ENCODE results near the gene ASTN1.
A peak's percentile ranks its signal among the peaks of the same experiment; 100 is the strongest.

Gene ASTN1

DNA sequence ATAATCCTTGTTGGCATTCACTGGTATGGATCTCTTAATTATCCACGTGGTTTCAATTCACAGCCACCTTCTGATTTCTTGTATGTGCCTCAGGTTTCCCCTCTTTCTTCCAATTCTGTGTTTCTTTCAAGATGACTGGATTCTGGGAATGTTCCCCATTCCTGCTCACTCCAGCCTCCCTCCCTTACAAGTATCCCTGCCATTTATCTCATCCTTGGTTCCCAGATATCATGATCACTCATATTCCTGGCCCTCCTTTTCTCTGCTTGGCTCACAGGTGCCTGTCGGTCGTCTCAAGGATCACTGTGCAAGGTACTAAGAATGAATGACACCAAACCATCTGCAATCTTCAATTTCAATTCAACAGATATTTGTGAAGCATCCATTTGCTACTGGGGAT lies 279.2 kb downstream of the ASTN1 start:
- DNase-seq (ENCODE audit: low spot score in 2 of 2): no peak
- in situ Hi-C loops (cut with MboI; ENCODE audit: low sequenced_read_pairs): loop anchor here (25.0 kb wide), 2 partner anchors 498 to 902 kb away; no protein-coding TSS in a partner anchor
- Histone ChIP-seq H3K4me1 (no peaks in the 10 kb centered on the region), H3K36me3 (replicated peaks) (no peaks in the 10 kb centered on the region), H3K27me3 (ENCODE audit: low read depth) (no peaks in the 10 kb centered on the region), H3K4me3 (no peak overlapping the region), H3K9me3 (no peaks in the 10 kb centered on the region)

DNA sequence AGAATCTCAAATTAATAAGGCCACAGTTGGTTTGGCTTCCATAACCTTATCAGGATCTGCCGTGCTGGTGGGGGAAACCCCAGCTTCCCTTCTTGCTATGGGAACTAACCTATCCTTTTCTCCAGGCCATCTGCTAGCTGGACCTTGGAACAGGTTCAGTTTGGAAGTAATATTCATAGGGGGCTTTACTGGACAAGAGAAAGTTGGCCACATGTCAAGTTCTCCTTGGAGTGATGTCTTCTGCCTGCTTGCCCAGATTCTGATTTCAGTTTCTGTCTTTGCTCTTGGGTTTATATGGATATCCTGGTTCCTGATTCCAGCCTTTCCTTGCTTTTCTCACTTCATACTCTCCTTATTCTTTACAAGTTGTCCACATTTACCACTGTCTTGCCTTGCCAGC lies 279.6 kb downstream of the ASTN1 start:
- Histone ChIP-seq H3K4me3 (no peak overlapping the region), H3K27me3 (ENCODE audit: low read depth) (no peaks in the 10 kb centered on the region), H3K36me3 (replicated peaks) (no peaks in the 10 kb centered on the region), H3K4me1 (no peaks in the 10 kb centered on the region), H3K9me3 (no peaks in the 10 kb centered on the region)
- in situ Hi-C loops (cut with MboI; ENCODE audit: low sequenced_read_pairs): loop anchor here (5.0 to 25.0 kb wide), 3 partner anchors 328 to 902 kb away; no protein-coding TSS in a partner anchor
- no peak for DNase-seq (ENCODE audit: low spot score in 2 of 2)

DNA sequence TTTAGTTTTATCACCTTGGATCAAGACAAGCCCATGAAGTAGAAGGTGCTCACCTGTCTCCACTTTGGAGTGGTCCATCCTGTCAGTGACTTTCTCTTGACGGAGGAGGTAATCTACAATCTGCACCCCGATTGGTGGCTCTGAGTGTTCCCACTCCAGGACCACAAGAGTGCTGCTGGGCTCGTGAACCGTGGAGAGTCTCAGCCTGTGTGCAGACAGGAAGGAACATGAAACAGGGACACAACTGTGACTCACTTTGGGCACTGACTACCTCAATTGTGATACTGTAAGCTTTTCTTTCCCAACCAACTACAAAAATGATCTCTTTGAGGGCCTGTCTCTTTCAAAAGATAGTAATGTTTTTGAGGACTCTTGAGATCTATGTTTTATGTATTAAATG lies 280.2 kb downstream of the ASTN1 start:
- Histone ChIP-seq H3K9me3 (no peaks in the 10 kb centered on the region), H3K4me1 (no peaks in the 10 kb centered on the region), H3K27me3 (ENCODE audit: low read depth) (no peaks in the 10 kb centered on the region), H3K4me3 (no peak overlapping the region), H3K36me3 (replicated peaks) (no peaks in the 10 kb centered on the region)
- in situ Hi-C loops (cut with MboI; ENCODE audit: low sequenced_read_pairs): loop anchor here (5.0 to 25.0 kb wide), 3 partner anchors 327 to 903 kb away; no protein-coding TSS in a partner anchor
- no peak for DNase-seq (ENCODE audit: low spot score in 2 of 2)

DNA sequence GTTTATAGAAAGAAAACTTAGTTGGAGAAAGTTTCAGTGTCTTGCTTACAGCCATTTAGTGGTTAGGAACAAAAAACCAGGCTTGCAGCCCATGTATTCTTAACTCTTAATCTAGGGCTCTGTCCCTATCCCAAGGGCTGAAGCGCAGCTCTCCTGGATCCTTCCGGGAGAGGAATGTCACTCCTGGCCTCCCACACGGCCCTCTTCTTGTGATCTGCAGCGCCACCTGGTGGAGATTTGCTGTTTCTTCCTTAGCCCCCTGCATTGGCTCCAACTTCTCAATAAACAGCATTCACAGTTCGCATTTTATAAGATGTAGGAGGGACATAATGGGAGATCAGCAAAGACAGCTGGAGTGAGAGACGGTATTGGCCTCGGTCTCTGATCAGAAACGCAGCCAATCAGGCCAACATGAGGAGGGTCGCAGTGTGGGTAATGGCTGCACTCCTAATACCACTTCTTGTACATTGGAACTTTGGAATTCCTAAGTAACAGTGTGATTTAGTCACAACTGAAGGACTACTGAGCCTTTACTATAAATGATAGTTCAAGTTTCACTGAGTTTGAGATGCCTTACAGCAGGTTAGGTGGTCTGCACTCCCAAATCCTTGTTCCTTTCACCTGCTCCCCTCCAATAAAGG lies 283.4 kb downstream of the ASTN1 start:
- H3K9me3 ChIP-seq: no peaks in the 10 kb centered on the region
- peak; percentile 40 to 87 for DNase-seq (ENCODE audit: low spot score in 2 of 2)
- in situ Hi-C loops (cut with MboI; ENCODE audit: low sequenced_read_pairs): loop anchor here (5.0 to 25.0 kb wide), 3 partner anchors 324 to 906 kb away; no protein-coding TSS in a partner anchor

DNA sequence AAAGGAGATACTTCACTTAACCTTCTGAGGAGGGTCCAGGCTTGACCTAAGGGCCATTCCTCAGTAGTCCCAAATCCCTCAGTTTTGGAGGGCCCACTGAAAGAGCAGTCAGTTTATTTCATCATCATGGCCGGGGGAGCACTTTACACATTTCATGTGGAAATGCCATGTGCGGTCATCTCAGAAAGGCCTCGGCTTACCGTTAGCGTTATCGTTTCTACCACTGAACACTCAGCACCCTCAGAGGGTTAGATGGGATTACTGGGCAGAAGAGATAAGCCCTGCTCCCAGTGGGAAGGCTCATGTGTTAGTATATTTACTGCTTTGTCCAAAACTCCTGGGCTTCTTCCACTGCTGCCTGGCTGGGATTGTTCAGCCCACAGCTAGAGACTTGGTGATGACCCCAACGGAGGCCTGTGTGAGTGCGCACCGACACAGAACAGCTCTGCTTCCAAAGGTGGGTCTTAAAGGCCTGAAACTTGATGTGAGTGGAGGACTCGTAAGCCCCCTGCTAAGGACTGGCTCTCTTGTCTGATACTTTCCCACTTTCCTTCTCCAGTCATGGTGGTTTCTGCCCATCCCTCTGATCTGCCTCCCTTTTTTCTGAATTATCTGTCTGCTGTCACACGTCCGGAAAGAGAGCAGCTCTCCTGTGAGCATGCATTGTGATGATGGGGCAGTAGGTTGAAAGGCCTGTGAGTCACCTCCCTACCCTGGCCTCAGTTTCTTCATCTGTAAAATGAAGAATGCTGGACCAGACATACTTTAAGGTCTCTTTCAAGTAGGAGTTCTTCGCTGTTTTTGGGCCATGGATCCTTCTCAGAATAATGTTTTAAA lies 284.5 kb downstream of the ASTN1 start:
- in situ Hi-C loops (cut with MboI; ENCODE audit: low sequenced_read_pairs): loop anchor here (5.0 to 25.0 kb wide), 3 partner anchors 323 to 907 kb away; no protein-coding TSS in a partner anchor
- Histone ChIP-seq H3K27me3 (ENCODE audit: low read depth) (no peaks in the 10 kb centered on the region; the same call in 1 of the 2 replicates), H3K36me3 (replicated peaks) (no peaks in the 10 kb centered on the region), H3K9me3 (no peaks in the 10 kb centered on the region), H3K4me3 (no peak overlapping the region), H3K4me1 (no peaks in the 10 kb centered on the region)
- DNase-seq (ENCODE audit: low spot score in 2 of 2): no peak

More for the DNA sequence above, 283.4 kb downstream of the ASTN1 start:
- no peaks in the 10 kb centered on the region for H3K36me3 ChIP-seq (replicated peaks)
- no peak overlapping the region for H3K4me3 ChIP-seq
- H3K4me1 ChIP-seq: no peaks in the 10 kb centered on the region
- H3K27me3 ChIP-seq (ENCODE audit: low read depth): no peaks in the 10 kb centered on the region

DNA sequence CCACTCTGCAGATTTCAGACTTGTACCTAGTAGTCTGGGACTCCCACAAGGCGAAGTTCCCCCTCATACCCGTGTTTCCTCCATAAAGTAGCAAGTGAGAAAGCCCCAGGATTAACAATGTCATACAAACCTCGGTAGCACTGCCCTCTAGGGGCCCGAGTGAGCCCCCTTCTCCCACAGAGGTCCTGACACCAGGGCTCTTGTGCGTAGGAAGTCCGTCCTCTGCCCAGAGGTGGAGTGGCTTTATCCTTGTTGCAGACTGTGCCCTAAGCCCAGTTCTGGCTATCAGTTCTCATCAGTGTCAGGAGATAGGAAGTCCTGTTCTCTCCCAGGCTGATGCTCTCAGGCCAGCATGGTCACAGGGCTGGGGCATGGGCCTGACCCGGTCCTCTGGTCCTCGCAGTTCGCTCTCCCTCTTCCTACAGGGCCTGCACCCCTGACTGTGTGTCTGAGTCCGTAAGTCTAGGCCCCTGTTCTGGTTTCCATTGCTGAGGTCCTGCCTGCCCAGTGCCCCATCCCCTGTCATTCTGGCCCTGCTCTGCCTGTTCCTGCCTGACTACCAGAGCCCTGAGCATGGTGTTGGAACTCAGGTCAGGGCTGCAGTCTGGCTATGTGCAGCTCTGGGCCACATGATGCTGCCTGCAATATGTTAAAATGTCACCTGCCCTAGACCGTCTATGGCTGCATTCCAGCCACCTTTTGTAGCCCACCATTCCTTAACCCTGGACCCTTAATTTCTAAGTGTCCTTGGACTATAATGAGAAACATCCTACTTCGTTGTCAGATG lies 285.6 kb downstream of the ASTN1 start:
- H3K36me3 ChIP-seq (replicated peaks): no peaks in the 10 kb centered on the region
- H3K4me1 ChIP-seq: no peaks in the 10 kb centered on the region
- no peak overlapping the region for H3K4me3 ChIP-seq
- DNase-seq (ENCODE audit: low spot score in 2 of 2): peak in 1 of 2 experiments; percentile 15
- in situ Hi-C loops (cut with MboI; ENCODE audit: low sequenced_read_pairs): loop anchor here (25.0 kb wide), 2 partner anchors 492 to 908 kb away; no protein-coding TSS in a partner anchor
- H3K9me3 ChIP-seq: no peaks in the 10 kb centered on the region
- no peaks in the 10 kb centered on the region; the same call in 1 of the 2 replicates for H3K27me3 ChIP-seq (ENCODE audit: low read depth)

DNA sequence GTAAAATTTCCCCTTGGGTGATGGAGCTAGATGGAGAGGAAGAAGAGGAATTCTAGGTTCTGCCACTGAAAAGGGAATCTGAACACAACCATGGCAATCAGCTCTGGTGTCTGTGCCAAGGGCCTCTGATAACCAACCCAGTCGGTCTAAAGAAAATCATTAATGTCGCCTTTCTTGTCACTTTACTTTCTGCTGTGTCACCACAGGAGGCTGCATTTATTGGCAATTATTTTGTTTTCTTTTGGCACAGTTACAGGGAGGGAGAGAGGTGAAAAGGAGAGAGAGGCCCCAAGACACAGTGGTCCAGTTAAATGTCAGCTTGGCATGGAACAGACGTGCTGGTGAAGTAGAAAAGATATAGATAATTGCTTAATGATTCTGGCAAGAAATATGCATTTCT lies 287.0 kb downstream of the ASTN1 start:
- Histone ChIP-seq H3K9me3 (no peaks in the 10 kb centered on the region), H3K36me3 (replicated peaks) (no peaks in the 10 kb centered on the region), H3K27me3 (ENCODE audit: low read depth) (no peaks in the 10 kb centered on the region; the same call in 1 of the 2 replicates), H3K4me3 (no peak overlapping the region), H3K4me1 (no peaks in the 10 kb centered on the region)
- in situ Hi-C loops (cut with MboI; ENCODE audit: low sequenced_read_pairs): loop anchor here (25.0 kb wide), 2 partner anchors 490 to 910 kb away; no protein-coding TSS in a partner anchor
- DNase-seq (ENCODE audit: low spot score in 2 of 2): no peak

DNA sequence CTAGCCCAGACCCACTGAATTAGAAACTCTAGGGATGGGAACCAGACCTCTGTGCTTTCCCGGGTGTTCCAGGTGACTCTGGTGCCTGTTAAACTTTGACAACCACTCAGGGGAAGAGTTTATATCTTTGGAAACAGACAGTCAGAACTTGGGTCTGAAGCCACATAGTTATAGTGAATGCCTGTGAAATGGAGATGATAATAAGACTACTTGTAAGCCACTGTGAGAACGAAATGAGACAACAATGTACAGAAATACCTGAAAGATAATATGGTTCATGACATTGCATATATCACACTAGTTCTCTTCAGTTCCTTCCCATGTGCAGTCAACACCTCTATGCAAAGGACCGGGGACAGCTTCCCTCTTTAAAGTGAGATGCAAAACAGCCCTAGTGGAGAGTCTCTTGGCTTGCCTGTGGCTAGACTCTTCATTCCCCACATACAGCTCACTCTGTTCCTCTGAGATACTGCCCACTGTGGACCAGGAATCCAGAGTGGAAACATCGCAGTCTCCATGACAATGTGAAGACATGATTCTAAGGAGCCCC lies 287.5 kb downstream of the ASTN1 start:
- Histone ChIP-seq H3K4me1 (no peaks in the 10 kb centered on the region), H3K27me3 (ENCODE audit: low read depth) (no peaks in the 10 kb centered on the region; the same call in 1 of the 2 replicates), H3K4me3 (no peak overlapping the region), H3K36me3 (replicated peaks) (no peaks in the 10 kb centered on the region), H3K9me3 (no peaks in the 10 kb centered on the region)
- in situ Hi-C loops (cut with MboI; ENCODE audit: low sequenced_read_pairs): loop anchor here (25.0 kb wide), 2 partner anchors 490 to 910 kb away; no protein-coding TSS in a partner anchor
- DNase-seq (ENCODE audit: low spot score in 2 of 2): no peak

DNA sequence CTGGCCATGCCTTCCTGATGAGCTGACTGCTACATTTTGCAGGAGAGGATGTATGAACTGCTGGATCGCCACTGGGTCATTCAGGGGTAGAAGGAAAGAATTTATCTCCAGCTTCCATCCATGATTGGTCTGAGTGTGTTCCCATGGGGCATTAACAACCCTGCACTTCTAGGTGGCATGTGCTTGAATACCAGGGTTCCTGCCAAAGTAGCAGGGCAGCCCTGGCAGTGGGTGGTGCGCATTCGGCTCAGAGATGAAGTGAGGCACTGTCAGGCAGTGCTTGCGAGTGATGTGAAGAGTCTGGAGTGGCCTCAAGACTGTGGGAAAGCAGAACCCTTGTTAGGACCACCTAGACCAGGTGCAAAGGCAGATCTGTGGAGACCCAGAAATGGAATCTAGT lies 294.9 kb downstream of the ASTN1 start:
- no peak overlapping the region for H3K4me3 ChIP-seq
- DNase-seq (ENCODE audit: low spot score in 2 of 2): no peak
- in situ Hi-C loops (cut with MboI; ENCODE audit: low sequenced_read_pairs): no loop called here
- H3K9me3 ChIP-seq: no peaks in the 10 kb centered on the region
- no peaks in the 10 kb centered on the region for H3K4me1 ChIP-seq
- no peaks in the 10 kb centered on the region for H3K27me3 ChIP-seq (ENCODE audit: low read depth)
- H3K36me3 ChIP-seq (replicated peaks): no peaks in the 10 kb centered on the region

DNA sequence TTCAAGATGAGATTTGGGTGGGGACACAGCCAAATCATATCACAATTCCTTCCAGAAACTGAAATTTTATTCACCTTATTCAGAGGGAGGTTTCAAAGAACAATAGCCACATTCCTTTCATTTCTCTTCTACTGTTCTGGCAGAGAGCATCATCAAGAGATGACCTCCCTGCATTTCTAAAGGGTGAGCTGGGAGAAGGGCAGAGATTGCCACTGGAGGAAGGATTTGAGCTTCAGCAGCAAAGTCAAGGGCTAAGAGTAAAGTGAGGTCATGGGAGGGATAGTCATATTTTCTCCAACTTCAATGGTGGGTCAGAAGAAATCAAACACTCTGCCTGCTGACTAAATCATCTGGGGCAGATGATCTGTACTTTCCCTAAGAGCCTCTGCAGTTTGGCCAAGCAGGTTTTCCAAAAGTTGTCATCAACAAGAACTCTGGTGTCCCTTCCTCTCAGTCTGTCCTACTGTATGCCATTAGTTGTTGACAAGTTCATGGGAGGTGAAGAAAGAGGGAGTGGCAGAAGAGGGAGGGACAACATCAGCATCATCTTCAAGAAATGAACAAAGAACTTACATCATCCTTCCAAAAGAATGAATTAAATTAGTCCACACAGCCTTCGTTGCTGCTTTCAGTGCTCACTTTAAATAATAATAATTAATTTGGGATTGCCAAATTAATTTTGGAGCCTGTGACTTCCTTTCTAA lies 298.3 kb downstream of the ASTN1 start:
- Histone ChIP-seq H3K4me3 (no peak overlapping the region), H3K9me3 (no peaks in the 10 kb centered on the region), H3K27me3 (ENCODE audit: low read depth) (no peaks in the 10 kb centered on the region), H3K4me1 (no peaks in the 10 kb centered on the region), H3K36me3 (replicated peaks) (no peaks in the 10 kb centered on the region)
- no peak for DNase-seq (ENCODE audit: low spot score in 2 of 2)
- in situ Hi-C loops (cut with MboI; ENCODE audit: low sequenced_read_pairs): no loop called here

DNA sequence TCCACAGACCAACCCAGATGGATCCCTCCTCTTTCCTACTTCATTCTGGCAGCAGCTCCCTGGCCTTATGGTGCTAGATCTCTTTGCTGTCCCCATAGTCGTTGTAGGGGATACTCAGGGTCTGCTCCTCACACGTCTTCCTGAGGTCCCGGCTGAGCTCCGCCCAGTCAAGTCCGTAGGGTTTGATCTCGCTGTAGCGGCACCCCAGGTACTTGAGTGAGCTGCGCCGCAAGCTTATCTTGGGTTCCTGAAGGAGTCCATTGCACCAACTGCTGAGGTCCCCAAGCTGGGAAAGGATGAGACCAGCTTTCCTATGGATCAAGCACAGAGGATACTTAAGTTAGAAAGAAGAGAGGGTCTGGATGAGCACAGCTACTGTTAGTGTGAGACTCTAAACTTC lies 300.3 kb downstream of the ASTN1 start:
- Histone ChIP-seq H3K27me3 (ENCODE audit: low read depth) (no peaks in the 10 kb centered on the region), H3K9me3 (no peaks in the 10 kb centered on the region), H3K4me1 (no peaks in the 10 kb centered on the region), H3K4me3 (no peak overlapping the region), H3K36me3 (replicated peaks) (no peaks in the 10 kb centered on the region)
- no peak for DNase-seq (ENCODE audit: low spot score in 2 of 2)
- in situ Hi-C loops (cut with MboI; ENCODE audit: low sequenced_read_pairs): no loop called here

DNA sequence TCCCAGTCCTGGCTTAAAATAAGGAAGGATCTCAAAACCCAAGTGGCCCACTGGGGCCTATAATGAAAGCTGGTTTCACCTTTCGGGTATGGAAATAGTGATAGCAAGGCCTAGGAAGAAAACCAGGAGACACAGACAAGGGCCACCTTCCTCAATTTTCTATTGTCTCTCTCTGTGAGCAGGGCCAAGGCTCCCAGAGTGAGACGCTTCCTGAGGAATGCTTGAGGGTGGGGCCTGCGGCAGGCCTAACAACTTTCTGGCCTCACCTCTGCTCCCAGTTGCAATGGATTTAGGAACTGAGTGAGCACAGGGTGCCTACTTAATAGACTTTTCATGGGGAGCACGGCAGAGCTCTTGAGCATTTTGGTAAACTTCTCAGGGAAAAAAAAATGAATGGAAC lies 300.9 kb downstream of the ASTN1 start:
- H3K9me3 ChIP-seq: no peaks in the 10 kb centered on the region
- no peak overlapping the region for H3K4me3 ChIP-seq
- H3K27me3 ChIP-seq (ENCODE audit: low read depth): no peaks in the 10 kb centered on the region
- H3K36me3 ChIP-seq (replicated peaks): no peaks in the 10 kb centered on the region
- in situ Hi-C loops (cut with MboI; ENCODE audit: low sequenced_read_pairs): no loop called here
- DNase-seq (ENCODE audit: low spot score in 2 of 2): no peak
- H3K4me1 ChIP-seq: no peaks in the 10 kb centered on the region
